Adrenal gland (tissue), 12 donors: ENCODE measurements around the gene FTMT. TPM values are rescaled to one million over a fixed set of nuclear protein-coding genes. Genes with fewer than 3 reads are reported as not detected.
A peak's percentile ranks its signal among the peaks of the same experiment; 100 is the strongest.

Experiments
- DNase-seq, 7 donors: peaks; one replicate each; pipeline ENCODE4 v3.0.0-alpha.2; 2019 to 2020
- H3K27ac ChIP-seq, 5 donors: fragments of 200-600 bp; sonication (generic) in 4 of 5; 1 replicate in 3 of 5; 2 replicates in 2 of 5; pipeline versions ENCODE4 v1.5.1 to v1.8.0; 2016 to 2020; ENCODE audit warnings: mild to moderate bottlenecking in 1 of 5
- H3K27me3 ChIP-seq: fragments of 200-600 bp; 2 replicates; pipeline ENCODE4 v1.8.0; 2021
- H3K36me3 ChIP-seq, 2 donors: fragments of 200-600 bp; replicated peaks in 1 of 2; 1 replicate in 1 of 2; 2 replicates in 1 of 2; pipeline versions ENCODE4 v1.5.1 to v1.8.0; 2018 to 2022
- H3K4me1 ChIP-seq, 2 donors: fragments of 200-600 bp; replicated peaks in 1 of 2; 1 replicate in 1 of 2; 2 replicates in 1 of 2; pipeline versions ENCODE4 v1.5.1 to v1.8.0; 2018 to 2021
- H3K4me3 ChIP-seq, 4 donors: fragments of 200-600 bp; sonication (generic) in 3 of 4; one replicate each; pipeline ENCODE4 v1.5.1; 2016 to 2018
- H3K9me3 ChIP-seq, 3 donors: fragments of 200-600 bp; sonication (generic) in 1 of 3; replicated peaks in 1 of 3; 1 replicate in 2 of 3; 2 replicates in 1 of 3; pipeline versions ENCODE4 v1.5.1 to v1.8.0; 2016 to 2021
- CTCF ChIP-seq, 6 experiments: fragments of 450-650 bp in 4 of 6; fragments of 200-600 bp in 2 of 6; sonication (generic) in 1 of 6; IDR thresholded peaks; 1 replicate in 5 of 6; 2 replicates in 1 of 6; pipeline versions ENCODE4 v1.5.1 to v1.8.0; 2016 to 2021; ENCODE audit warnings: antibody characterized with exemption in 6 of 6, mild to moderate bottlenecking in 2 of 6, moderate library complexity in 1 of 6
- POLR2A ChIP-seq, 2 donors: fragments of 450-650 bp; IDR thresholded peaks; one replicate each; pipeline ENCODE4 v1.6.1; 2017; ENCODE audit warnings: antibody characterized with exemption in 2 of 2, mild to moderate bottlenecking in 2 of 2, moderate library complexity in 1 of 2
- WGBS, 4 donors: extraction: QIAGEN DNeasy Blood & Tissue Kit in 2 of 4; methylation state at CpG; one replicate each; pipeline versions ENCODE4 v1.1.5 to v1.1.7; 2013 to 2017; 5-methylcytosine and 5-hydroxymethylcytosine counted together
- intact Hi-C, 2 donors: fragments of 100-400 bp; cut with DNase I; formaldehyde crosslinking; loops; one replicate each; pipeline versions ENCODE4 v1.14.1 to v1.15.0; 2022 to 2023
- polyA plus RNA-seq, 3 donors: library from polyadenylated mRNA; stranded (reverse); fragments of 200-250 nt in 2 of 3; fragments of 350-450 nt in 1 of 3; fragmentation: Illumina TruSeq in 1 of 3; extraction: RNeasy Lipid Tissue Mini Kit (QIAGEN cat#74804) in 1 of 3; gene quantifications; one replicate each; pipeline ENCODE4 v1.2.3, GENCODE V29; 2013 to 2014
- total RNA-seq, 9 donors: library from RNA; depleted of rRNA in 4 of 9; stranded (reverse); fragments of >200 nt in 4 of 9; fragments of 120-200 nt in 1 of 9; fragmentation: NEBNext Ultra II Directional in 1 of 9; extraction: Animal tissue kit (Norgen Biotek cat#: 25700) in 1 of 9; gene quantifications; one replicate each; pipeline versions ENCODE4 v1.1.0 to v1.2.4, GENCODE V29; 2013 to 2023
- donor health status: healthy with polysubstance abuse.
- donor health status: Bipolar disorder and iron deficiency.
- donor health status: DM: yes; HTN: yes; CAD: no.
- donor health status: DM: no; HTN: no; CAD: no.
- donor health status: DM: no; HTN: no; CAD: no.
- donor health status: DM: yes; HTN: yes; CAD: no.

The FTMT gene
- total and polyA plus RNA-seq, 12 donors: not detected

DNA sequence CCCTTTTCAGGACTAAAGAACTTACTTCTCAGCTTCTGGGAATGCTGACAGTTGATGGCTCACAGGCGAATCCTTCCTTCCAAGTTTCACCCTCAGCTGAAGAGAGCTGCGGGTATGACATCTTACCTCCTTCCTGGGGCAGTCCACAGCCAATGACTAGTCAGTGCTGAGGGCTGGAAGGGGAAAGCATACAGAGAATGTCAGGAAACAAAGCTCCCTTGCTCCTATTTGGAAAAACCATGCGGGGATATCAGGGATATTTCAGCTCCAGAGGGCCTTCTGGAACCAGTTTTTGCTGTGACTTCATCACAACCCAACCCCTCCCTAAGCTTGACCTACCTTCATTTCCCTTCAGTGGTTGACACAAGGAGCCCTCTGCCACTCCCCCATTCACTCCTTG is 15.7 kb downstream of the FTMT start:
- no peaks in the 10 kb centered on the region for H3K27me3 ChIP-seq
- no peak for DNase-seq
- TF ChIP-seq CTCF (IDR thresholded peaks at IDR 0.05) (no peak), POLR2A (IDR thresholded peaks at IDR 0.05) (no peak)
- no peaks in the 10 kb centered on the region for H3K4me1 ChIP-seq
- H3K9me3 ChIP-seq: no peaks in the 10 kb centered on the region
- intact Hi-C loops: no loop called here
- H3K36me3 ChIP-seq: no peaks in the 10 kb centered on the region
- WGBS, 4 donors: 68 to 70% (median 69%) methylated on average over 3 of the region's 3 CpGs
- H3K27ac ChIP-seq: no peak overlapping the region
- H3K4me3 ChIP-seq: no peak overlapping the region

GRCh38 chr5:121870489-121870888 is 18.8 kb downstream of the FTMT start:
- Histone ChIP-seq H3K27ac (no peak overlapping the region), H3K4me3 (no peak overlapping the region), H3K36me3 (no peaks in the 10 kb centered on the region), H3K9me3 (no peaks in the 10 kb centered on the region), H3K4me1 (no peaks in the 10 kb centered on the region), H3K27me3 (no peaks in the 10 kb centered on the region)
- DNase-seq: no peak
- WGBS, 4 donors: 26 to 37% (median 32%) methylated on average over 2 of the region's 2 CpGs
- no peak for TF ChIP-seq POLR2A (IDR thresholded peaks at IDR 0.05)
- peak in 3 of 6 experiments; percentile 31 to 44 (median 32) for TF ChIP-seq CTCF (IDR thresholded peaks at IDR 0.05)
- intact Hi-C loops: no loop called here

DNA sequence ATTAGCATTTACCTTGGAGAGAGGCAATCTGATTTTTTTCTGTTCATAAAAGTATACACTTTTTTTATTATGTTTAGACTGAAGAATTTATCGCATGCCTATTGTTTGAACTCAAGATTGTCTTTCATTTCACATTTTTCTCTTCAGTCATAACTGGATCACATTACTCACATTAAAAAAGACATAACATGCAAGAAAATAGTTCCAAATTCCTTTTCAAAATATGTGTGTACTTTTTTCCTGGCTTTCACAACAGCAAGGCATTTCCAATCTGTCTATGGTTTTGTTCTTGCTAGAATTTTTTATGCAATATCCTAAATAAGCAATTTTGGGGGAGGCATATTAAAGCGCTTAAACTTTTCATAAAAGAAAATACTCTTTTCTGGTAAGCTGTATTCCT is 21.2 kb downstream of the FTMT start:
- no peak overlapping the region for H3K27ac ChIP-seq
- DNase-seq: no peak
- 85 to 90% (median 88%) methylated on average over 2 of the region's 2 CpGs for WGBS, 4 donors
- H3K36me3 ChIP-seq: no peaks in the 10 kb centered on the region
- intact Hi-C loops: no loop called here
- no peak overlapping the region for H3K4me3 ChIP-seq
- no peaks in the 10 kb centered on the region for H3K4me1 ChIP-seq
- H3K9me3 ChIP-seq: no peaks in the 10 kb centered on the region
- TF ChIP-seq CTCF (IDR thresholded peaks at IDR 0.05): no peak
- no peak for TF ChIP-seq POLR2A (IDR thresholded peaks at IDR 0.05)
- H3K27me3 ChIP-seq: no peaks in the 10 kb centered on the region

- H3K27me3 ChIP-seq: no peaks in the 10 kb centered on the region
- H3K9me3 ChIP-seq: no peaks in the 10 kb centered on the region
- H3K4me1 ChIP-seq: no peaks in the 10 kb centered on the region
- intact Hi-C loops: no loop called here
- no peak overlapping the region for H3K4me3 ChIP-seq
- 73 to 83% (median 78%) methylated on average over 1 of the region's 1 CpG for WGBS, 4 donors
- TF ChIP-seq CTCF (IDR thresholded peaks at IDR 0.05): no peak
- TF ChIP-seq POLR2A (IDR thresholded peaks at IDR 0.05): no peak
- no peak for DNase-seq
- H3K36me3 ChIP-seq: no peaks in the 10 kb centered on the region
- no peak overlapping the region for H3K27ac ChIP-seq
Measured at GRCh38 chr5:121873409-121873808, 21.7 kb downstream of the FTMT start.
